A172 (cell line): ENCODE measurements around the gene VDR. TPM values are rescaled to one million over a fixed set of nuclear protein-coding genes. Genes with fewer than 3 reads are reported as not detected.

Experiments
- DNase-seq: peaks from one replicate; pipeline ENCODE4 v3.0.0-alpha.2; 2015; ENCODE audit warnings: low spot score
- total RNA-seq: library from RNA; depleted of rRNA; stranded (reverse); fragments of >200 nt; shearing (Covaris generic); gene quantifications from 2 replicates; pipeline ENCODE4 v1.2.3, GENCODE V29; 2014

VDR gene
- total RNA-seq, 1 experiment from 2014 or later: 2.5 TPM

DNA sequence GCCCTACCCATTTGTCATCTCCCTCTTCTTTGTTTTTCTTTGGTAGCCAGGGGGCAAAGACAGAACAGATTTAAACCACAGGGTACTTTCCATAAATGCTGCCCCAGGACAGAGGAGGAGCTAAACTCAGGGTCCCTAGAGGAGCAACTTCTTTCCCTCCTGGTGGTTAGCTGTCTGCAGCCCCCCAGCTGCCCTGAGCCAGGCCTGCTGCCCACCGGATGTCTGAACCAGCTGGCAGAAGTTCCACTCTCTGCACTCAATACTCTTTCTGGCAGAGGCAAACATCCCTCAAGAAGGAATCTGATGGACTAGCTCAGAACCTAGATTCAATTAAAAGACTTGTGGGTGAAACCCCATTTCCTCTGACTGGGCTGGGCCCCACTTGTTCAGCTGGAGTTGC lies 10.7 kb downstream of the VDR start:
- DNase-seq: no peak

DNA sequence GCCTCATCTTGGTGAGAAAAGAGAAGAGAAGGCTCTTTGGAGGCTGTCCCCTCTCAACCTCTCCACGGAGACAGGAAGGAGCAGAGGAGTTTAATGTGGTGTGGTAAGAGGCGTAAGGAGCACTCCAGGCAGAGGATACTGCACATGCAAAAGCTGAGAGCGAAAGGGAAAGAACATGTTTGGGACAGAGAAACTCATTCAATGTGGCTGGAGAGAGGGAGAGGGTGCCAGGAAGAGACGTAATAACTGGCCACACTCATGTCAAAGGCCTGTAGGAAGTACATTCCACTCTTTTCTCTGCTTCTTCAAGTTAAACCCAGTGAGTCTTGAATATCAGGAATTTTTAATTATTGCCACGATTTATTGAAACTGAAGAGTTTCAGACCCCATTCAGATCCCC lies 12.0 kb downstream of the VDR start:
- no peak for DNase-seq

DNA sequence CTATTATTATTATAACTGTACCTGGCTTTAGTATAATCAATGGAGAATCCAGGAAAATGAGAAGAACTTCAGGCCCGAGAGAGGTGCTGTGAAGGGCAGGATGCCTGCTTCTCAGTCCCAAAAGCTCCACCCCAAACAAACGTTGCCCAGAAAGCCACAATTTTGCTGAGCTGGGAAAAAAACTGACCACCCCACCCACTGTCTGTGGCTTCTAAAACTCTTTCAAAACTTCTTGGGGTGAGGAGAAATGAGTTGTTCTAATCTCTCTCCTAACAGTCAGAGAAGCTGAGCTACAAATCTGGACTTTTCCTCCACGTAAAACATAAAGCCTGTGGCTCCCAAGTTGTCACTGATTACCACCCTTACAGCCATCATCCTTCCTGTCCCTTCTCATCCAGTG lies 13.4 kb downstream of the VDR start:
- no peak for DNase-seq

DNA sequence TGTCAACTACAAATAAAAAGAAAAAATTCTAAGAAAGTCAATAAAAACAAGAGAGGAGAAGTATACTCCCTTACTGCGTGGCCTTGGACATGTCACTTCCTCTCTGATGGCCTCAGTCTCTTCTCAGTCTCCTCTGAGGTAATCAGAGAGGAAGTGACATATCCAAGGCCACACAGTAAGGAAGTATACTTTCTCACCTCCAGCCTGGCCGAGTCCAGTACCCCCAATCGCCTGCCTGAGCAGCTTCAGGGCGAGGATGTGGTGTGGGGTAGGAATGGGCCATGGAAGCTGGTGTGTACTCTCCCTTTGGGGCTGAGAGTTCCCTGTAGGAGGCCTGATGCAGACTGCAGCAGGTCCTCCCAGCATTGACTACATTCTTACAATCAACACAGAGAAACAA lies 15.8 kb downstream of the VDR start:
- DNase-seq: no peak

DNA sequence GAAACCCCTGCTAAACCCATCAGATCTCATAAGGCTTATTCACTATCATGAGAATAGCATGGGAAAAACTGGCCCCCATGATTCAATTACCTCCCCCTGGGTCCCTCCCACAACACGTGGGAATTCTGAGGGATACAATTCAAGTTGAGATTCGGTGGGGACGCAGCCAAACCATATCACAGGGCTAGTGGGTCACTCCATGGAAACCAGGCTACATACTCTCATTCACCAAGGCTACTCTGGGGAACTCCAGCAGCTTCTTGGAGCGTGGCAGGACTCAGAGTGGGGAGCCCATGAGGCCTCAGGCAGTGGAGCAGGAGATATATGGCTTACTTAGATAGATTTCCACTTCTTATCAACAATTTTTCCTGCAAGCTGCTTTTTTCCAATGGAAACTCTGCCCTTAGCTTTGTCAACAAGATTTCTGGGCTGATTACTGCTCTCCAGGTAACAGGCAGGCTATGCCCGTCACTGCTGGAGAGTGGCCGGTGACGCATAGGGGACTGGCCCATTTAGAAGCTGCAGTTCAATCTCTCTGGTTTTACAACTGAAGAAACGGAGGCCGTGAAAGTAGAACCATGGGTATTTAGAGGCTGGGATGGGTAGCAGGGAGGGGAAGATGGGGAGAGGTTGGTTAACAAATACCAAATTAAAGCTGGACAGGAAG lies 16.5 kb downstream of the VDR start:
- DNase-seq: no peak

DNA sequence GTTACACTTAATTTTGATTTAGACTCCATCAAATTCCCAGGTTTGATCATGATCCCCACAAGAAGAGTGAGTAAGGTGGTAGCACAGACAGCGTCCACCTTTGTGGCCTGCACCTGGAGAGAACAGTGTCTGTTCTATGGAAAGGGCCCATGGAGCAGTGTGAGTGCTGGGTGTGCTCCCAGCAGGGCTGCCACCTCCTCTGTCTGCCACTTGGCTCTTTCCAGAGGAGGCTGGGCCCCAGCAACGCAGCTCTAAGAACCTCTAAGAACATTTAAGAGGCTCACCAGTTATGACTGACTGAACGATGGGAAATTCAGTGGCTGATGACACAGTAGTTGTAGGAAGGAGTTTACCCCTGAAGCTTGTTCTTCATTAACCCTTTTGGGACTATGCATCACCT lies 17.3 kb downstream of the VDR start:
- no peak for DNase-seq

DNA sequence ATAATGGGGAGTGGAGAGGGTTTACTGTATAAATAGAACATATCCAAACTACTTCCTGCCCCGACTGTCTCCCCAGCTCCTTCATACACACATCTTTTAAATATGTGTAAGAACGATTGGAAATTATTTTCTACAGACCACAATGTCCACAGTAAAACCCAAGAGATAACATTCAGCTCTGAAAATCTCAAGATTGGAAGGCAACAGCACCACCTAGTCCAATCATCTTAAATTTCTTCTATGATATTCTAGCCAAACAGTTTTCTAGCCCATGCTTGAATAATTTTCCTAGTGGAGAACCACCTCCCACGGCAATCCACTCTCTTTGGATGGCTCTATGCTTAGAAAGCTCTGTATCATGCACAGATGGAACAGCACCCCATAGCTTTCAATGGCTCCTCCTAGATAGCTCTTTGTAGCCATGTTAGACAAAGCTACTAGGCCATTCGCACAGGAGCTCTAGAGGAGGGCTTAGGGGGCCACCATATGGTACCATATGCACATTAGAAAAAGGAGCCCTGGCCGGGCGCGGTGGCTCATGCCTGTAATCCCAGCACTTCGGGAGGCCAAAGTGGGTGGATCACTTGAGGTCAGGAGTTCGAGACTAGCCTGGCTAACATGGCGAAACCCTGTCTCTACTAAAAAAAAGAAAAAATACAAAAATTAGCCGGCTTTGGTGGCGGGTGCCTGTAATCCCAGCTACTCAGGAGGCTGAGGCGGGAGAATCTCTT lies 18.1 kb downstream of the VDR start:
- DNase-seq: no peak

DNA sequence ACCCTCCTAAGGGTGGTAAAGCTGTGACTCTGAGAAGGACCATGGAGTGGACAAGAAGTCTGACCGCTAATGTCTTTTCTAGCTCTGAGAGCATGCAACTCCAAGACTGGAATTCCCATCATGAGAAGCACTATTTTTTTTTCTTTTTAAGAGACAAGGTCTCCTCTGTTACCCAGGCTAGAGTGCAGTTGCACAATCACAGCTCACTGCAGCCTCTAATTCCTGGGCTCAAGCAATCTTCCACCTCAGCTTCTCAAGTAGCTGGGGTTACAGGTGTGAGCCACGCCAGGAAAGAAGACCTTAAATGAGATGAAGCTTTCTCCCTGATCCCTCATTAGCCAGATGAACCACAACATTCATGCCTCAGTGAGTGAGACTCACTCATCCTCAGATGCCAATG lies 19.2 kb downstream of the VDR start:
- no peak for DNase-seq

DNA sequence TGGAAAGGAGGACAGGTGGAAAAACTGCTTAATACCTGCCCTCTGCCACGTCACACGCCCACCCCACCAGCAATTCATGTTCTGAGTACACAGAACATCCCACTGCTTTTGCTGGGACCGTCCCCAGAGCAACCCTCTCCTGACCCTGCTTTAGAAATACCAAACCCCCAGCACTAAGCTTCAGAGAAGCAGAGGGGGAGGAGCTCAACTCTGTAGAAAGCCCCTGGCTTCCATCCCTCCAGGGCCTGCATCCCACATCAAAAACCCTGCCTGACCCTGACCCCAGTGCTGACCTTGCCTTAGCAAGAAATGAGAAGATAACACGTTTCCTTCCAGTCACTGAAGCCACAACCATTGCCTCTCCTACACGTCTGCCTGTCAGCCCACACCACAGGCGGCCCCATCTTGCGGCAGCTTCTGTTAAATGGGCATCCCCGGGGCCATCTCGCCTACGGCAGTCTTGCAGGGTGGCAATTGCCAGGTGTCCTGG lies 19.7 kb downstream of the VDR start:
- no peak for DNase-seq

DNA sequence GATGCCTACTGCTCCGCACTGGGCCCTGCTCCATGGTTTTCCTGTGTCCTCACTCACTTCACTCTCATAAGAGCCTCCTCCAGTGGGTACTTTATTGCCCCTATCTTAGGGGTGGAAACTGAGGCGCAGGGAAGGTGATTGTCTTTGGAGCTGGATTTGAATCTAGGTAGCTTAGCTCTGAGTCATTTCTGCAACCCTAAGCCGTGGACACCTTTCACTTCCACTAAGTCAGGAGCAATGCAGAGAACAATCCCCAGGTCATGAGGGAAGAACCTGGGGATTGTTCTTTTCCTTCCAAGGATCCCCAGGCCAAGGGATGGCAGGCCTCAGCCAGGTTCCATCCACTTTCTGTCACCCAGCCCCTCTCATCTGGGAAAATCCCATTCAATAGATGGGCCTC lies 20.3 kb downstream of the VDR start:
- DNase-seq: no peak

DNA sequence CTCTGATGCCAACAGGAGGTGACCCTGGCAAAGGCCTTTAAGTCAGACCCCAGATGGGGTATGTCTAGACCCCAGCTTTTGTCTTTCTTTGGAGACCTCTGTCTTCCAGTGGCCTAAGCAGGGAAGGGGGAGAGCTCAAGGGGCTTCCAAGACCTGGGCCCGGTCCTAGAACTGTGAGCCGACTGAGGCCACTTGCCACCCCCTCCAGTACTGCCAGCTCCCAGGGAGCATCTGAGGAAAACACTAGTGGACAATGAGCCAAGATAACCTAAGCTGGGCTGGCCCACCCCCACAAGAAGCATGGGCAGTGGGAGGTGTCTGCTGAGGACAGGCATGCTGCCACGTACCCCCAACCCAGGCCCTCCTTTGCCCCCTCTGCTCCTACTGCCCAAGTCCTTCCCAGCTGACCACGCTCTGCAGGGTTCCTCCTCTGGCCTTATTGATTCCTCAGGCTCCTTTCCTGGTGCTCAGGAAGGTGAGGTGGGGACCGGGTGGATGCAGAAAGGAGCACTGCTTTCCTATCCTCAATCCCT lies 21.1 kb downstream of the VDR start:
- DNase-seq: no peak

DNA sequence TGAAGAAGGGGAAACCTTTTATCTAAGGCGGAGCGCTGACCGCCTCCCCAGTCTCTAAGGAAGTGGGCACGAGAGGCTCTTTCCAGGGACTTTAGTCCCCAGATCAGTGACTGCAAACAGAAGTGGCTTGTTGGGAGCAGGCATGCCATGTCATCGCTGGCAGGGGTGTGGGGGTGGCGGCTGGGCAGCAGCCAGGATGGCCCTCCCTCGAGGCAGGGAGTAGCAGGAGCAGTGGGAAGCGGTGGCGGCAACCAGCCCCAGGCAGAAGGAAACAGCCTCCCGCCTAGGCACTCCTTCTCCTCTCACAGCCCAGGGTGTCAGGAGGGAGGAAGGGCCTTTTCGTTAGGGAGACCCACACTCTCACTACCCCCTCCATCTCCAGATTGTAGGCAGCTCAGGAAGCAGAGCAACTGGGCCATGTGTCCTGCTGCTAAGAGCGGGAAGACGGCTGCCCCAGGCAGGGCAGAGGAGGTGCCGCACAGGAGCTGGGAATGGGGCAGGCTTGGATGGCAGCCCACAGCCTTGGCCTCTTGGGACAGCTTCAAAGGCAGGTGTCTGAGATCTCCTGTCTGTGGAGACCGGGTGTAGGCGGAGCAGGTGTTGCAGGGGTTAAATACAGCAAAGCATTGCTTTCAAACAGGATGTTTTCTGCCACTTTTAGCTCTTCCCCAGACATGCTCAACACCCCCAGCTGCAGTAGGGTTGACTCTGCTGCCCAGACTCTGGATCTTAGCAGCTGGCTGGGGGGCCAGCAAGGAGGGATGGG lies 21.8 kb downstream of the VDR start:
- DNase-seq: no peak

DNA sequence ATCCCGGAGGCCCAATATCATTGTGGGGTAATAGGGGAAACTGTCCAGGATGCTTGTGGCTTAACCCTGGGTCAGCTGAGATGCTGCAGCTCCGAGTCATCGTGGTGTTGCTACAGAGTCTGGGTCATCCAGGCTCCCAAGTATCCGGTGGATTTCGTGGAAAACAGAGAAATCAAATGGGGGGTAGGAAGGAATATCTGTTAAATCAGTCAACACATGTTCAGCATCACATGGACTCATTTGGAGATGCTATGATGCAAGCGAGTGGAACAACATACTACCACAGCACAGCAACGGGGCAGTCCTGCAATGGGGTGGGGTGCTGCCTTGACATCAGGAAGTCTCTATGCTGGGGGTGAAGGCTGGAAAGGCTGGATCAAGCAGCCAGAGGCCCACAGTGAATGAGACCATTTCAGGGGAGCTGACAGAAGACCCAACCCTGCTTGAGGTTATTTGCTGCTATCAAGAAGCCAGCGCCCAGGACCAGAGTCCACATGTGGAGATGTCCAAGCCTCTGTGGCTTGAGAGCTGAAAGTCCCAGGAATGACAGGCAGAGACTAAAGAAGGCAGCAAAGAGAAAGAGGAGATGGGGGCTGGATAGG lies 22.9 kb downstream of the VDR start:
- peak; percentile 84 for DNase-seq

DNA sequence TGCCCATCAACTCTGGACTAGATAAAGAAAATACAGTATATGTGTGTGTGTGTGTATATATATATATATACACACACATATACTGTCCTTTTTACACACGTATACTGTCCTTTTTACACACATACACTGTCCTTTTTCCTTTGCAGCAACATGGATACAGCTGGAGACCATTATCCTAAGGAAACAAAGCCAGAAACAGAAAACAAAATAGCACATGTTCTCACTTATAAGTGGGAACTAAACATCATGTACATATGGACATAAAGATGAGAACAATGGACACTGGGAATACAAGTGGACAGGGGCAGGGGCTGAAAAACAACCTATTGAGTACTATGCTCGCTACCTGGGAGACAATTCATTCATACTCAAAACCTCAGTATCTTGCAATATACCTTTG lies 23.7 kb downstream of the VDR start:
- no peak for DNase-seq

DNA sequence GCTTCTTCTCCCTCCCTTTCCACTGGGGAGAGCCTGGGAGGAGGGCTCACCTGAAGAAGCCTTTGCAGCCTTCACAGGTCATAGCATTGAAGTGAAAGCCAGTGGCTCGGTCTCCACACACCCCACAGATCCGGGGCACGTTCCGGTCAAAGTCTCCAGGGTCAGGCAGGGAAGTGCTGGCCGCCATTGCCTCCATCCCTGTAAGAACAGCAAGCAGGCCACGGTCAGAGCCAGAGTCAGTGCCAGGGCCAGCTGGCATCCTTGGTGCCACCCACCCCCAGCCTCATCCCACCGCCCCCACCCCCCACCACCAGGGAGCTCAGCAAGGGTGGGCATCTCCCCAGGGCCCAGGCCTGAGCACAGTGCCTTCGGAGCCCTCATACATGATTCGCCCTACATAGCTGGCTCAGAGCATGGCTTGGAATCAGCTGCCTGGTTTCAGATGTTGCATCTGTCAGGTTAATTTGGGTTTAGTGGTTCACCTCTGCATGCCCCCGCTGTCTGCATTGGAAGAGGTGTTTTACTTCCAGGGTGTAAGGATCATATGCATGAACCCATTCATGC lies 25.8 kb downstream of the VDR start:
- DNase-seq: no peak

DNA sequence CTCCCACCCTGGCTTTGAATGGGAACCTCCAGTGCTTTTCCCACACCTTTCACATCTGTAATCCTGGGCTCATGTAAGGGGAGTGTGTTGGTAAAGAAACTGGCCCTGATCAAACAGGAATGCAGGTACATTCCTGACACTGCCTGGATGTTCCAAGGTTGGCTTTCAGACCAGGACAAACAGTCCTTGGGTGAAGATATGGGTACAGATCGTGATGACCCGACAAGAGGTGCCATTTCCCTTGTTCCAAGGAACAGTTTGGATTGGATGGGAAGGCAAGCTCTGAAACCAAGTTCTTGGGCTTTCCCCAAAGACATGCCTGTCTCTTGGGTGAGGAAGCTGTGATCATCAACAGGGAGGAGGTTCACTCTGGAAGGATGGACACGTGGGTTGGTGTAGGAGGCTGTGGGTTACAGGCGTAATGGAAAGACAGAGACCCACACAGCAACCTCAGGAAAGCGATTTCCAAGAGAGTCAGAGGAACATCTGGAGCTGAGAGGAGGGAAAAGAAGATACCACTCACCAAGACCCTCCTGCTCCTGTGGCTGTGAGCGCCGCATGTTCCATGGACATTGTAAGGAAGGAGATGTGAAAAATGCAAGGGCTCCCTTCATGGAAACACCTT lies 26.4 kb downstream of the VDR start:
- no peak for DNase-seq

DNA sequence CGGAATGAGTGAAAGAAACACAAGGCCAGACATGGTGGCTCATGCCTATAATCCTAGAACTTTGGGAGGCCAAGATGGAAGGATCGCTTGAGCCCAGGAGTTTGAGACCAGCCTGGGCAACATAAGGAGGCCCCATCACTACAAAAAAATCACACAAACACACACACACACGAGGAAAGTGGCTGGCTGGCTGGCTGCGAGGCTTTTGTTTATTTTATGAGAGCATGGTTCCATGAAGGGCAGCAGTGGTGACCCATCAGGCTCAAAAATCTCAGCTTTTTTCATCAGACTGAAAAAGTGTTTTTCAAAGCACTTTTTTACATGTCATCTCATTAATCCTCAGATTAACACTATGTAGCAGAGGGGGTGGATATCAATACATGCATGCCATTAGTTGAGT lies 27.7 kb downstream of the VDR start:
- no peak for DNase-seq

DNA sequence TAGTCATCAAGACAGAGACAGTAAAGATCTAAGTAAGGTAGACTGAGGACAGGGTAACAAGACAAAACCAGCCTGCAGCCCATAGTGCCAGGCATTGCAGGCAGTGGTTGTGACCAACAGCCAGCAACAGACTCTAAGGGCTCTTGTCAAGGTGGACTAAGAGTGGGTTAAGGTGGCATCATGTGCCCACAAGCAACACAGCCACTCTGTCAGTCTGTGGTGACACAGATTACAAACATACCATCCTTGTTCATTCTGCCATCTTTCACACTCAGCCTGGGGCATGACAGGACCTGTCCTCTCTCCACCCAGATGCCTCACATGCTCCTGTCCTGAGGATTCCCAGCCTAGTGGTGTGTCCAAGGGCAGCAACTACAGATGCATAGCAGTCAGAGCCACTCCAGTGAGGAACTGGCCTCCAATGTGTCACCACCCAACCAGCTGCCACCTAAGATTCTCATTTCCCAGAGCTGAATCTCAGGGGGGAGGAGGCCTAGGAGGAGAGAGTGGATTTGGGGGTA lies 28.3 kb downstream of the VDR start:
- DNase-seq: no peak

DNA sequence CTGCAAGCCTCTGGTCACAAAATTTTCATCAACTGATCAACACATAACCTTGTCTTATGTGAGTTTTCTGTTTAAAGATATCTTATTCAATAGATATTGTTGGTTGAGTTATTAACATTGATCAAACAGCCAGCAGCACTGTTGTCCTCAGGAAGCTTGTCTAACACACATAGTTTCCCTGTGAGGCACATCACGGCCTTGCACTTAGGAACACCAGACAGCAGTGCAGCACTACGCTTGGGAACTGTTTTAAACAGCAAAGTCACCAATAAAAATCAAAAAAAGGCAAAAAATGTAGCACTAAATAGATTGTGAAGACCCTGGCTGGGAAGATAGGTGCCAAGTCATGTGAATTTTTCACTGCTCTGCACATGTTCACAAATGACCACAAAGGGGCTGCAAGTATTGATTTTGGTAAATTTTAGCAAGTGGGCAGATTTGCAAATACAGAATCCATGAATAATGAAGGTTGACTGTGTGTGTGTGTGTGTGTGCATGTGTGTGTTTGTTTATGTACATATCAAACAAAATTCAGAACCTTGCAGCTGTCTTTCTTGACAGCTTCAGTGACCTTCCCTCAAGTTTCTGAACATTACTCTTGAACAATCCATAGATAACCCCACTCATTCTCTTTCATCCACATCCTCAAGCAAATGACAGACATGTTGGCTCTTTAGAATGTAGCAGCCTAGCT lies 28.9 kb downstream of the VDR start:
- DNase-seq: no peak

DNA sequence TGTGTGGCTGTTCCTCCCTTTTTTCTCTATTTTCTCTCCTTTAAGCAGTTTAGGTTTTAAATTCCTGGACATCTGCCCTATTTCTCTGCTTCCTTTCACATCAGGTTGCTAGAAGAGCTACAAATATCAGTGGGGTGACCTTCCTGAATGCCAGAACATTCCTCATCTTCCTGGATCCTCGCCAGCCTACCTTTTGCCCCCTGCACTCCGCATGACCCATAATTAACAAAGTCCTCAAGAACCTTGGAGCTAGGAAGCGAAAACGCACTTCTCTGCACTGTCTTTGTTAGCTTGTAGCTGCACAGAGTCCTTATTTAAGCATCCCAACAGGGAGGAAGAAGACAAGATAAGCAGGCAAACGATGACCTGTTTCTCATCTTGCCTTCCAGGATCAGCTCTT lies 30.5 kb downstream of the VDR start:
- DNase-seq: no peak
